K562 (cell line): ENCODE results near the gene DNAAF1.

Experiments
- JUND ChIP-seq, 2 experiments: IDR thresholded peaks; 2 replicates in 1 of 2; 3 replicates in 1 of 2; pipeline ENCODE4 v1.6.1; 2011; ENCODE audit warnings: borderline replicate concordance in 2 of 2, low read depth in 2 of 2, low read length in 2 of 2, improper control_type of control experiment in 1 of 2, missing biosample characterization in 1 of 2, missing genetic modification characterization in 1 of 2, missing genetic modification reagents in 1 of 2
- KDM2B ChIP-seq: fragments of 250-450 bp; sonication (Bioruptor Pico); IDR thresholded peaks from 2 replicates; pipeline ENCODE4 v1.8.0; 2021; ENCODE audit warnings: mild to moderate bottlenecking, moderate library complexity
- PREB ChIP-seq: sonication (generic); formaldehyde crosslinking; IDR thresholded peaks from 2 replicates; pipeline ENCODE4 v1.8.1; 2023; ENCODE audit warnings: mild to moderate bottlenecking, missing genetic modification reagents
- TARDBP ChIP-seq: fragments of 450-650 bp; IDR thresholded peaks from 2 replicates; pipeline ENCODE4 v1.6.1; 2016
- TEAD1 ChIP-seq, 2 experiments: fragments of 450-650 bp in 1 of 2; sonication (generic) in 1 of 2; formaldehyde crosslinking; IDR thresholded peaks; 2 replicates each; pipeline versions ENCODE4 v1.4.0 to v1.8.0; 2020 to 2022; ENCODE audit warnings: mild to moderate bottlenecking in 2 of 2, missing genetic modification reagents in 1 of 2
- ZNF263 ChIP-seq: sonication (generic); formaldehyde crosslinking; IDR thresholded peaks from 2 replicates; pipeline ENCODE4 v1.8.0; 2022; ENCODE audit warnings: mild to moderate bottlenecking, missing genetic modification reagents, borderline replicate concordance
- ZNF3 ChIP-seq: fragments of 250-450 bp; sonication (Bioruptor Pico); IDR thresholded peaks from 2 replicates; pipeline ENCODE4 v1.5.0; 2021; ENCODE audit warnings: mild to moderate bottlenecking, moderate library complexity
- TF ChIP-seq, protein P1 (sequence below): fragments of 450-650 bp; IDR thresholded peaks from 2 replicates; pipeline ENCODE4 v1.6.1; 2016
- TF ChIP-seq, protein P2 (sequence below), 2 experiments: fragments of 450-650 bp in 1 of 2; sonication (generic) in 1 of 2; formaldehyde crosslinking in 1 of 2; IDR thresholded peaks; 2 replicates each; pipeline versions ENCODE4 v1.7.1 to v1.9.0; 2016 to 2022; ENCODE audit warnings: inconsistent platforms in 1 of 2, mild to moderate bottlenecking in 1 of 2, missing genetic modification reagents in 1 of 2

DNA sequence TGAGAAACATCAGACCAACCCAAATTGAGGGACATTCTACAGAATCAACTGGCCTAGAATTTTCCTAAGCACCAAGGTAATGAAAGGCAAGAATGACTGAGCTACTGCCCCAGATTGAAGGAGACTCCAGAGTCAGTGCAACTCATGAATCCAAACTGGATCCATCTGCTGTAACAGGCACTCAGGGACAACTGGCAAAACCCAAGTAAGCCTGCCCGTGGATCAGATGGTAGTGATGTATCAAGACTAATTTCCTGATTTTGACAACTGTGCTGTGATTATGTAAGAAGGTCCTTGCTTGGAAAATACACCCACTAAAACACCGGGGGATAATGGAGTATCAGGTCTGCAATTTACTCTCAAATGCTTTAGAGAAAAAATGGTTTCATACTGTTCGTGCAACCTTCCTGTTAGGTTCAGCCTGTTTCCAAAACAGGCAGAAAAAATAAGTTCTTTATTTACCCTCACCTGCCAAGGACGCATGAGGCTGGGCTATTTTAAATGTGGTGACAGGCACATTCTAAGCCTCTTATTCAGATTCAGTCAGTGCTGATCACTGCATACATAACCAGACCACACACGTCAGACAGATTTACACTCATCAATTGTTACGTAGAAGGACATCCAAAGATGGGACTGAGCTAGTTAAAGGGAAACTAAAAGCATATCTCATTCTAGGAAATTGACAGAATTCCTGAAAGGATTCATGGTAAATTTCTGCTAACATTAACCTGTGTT is 35.3 kb upstream of the DNAAF1 start:
- no peak for TF ChIP-seq JUND (IDR thresholded peaks at IDR 0.05; ENCODE audit: borderline replicate concordance, low read depth, low read length)
- no peak for TF ChIP-seq JUND (tag; IDR thresholded peaks at IDR 0.05; ENCODE audit: borderline replicate concordance, low read depth, low read length)
- no peak for TF ChIP-seq TEAD1 (CRISPR knock-in tag; IDR thresholded peaks at IDR 0.05)
- no peak for TF ChIP-seq TARDBP
- no peak for TF ChIP-seq PREB
- TF ChIP-seq ZNF263: no peak
- TF ChIP-seq KDM2B (CRISPR knock-in tag): no peak
- TF ChIP-seq, protein P1, sequence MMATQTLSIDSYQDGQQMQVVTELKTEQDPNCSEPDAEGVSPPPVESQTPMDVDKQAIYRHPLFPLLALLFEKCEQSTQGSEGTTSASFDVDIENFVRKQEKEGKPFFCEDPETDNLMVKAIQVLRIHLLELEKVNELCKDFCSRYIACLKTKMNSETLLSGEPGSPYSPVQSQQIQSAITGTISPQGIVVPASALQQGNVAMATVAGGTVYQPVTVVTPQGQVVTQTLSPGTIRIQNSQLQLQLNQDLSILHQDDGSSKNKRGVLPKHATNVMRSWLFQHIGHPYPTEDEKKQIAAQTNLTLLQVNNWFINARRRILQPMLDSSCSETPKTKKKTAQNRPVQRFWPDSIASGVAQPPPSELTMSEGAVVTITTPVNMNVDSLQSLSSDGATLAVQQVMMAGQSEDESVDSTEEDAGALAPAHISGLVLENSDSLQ: no peak
- TF ChIP-seq, protein P2, sequence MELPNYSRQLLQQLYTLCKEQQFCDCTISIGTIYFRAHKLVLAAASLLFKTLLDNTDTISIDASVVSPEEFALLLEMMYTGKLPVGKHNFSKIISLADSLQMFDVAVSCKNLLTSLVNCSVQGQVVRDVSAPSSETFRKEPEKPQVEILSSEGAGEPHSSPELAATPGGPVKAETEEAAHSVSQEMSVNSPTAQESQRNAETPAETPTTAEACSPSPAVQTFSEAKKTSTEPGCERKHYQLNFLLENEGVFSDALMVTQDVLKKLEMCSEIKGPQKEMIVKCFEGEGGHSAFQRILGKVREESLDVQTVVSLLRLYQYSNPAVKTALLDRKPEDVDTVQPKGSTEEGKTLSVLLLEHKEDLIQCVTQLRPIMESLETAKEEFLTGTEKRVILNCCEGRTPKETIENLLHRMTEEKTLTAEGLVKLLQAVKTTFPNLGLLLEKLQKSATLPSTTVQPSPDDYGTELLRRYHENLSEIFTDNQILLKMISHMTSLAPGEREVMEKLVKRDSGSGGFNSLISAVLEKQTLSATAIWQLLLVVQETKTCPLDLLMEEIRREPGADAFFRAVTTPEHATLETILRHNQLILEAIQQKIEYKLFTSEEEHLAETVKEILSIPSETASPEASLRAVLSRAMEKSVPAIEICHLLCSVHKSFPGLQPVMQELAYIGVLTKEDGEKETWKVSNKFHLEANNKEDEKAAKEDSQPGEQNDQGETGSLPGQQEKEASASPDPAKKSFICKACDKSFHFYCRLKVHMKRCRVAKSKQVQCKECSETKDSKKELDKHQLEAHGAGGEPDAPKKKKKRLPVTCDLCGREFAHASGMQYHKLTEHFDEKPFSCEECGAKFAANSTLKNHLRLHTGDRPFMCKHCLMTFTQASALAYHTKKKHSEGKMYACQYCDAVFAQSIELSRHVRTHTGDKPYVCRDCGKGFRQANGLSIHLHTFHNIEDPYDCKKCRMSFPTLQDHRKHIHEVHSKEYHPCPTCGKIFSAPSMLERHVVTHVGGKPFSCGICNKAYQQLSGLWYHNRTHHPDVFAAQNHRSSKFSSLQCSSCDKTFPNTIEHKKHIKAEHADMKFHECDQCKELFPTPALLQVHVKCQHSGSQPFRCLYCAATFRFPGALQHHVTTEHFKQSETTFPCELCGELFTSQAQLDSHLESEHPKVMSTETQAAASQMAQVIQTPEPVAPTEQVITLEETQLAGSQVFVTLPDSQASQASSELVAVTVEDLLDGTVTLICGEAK (IDR thresholded peaks at IDR 0.05): no peak
- TF ChIP-seq, protein P2 (CRISPR knock-in tag; IDR thresholded peaks at IDR 0.05): no peak
- TF ChIP-seq ZNF3 (CRISPR knock-in tag): no peak
